Effector memory CD8-positive, alpha-beta T cell (primary cell): Measurements from ENCODE around the gene DNAJC7.

ENCODE experiments used
- ATAC-seq: fragments of 150-1000 bp; cut with Tn5 transposase; replicated peaks from 2 replicates; pipeline ENCODE4 v1.10.0; 2021; ENCODE audit warnings: mild to moderate bottlenecking, moderate library complexity
- DNase-seq, 3 experiments: peaks; one replicate each; pipeline ENCODE4 v3.0.0; 2021
- H3K27ac Mint-ChIP-seq, 2 donors: one replicate each; pipeline ENCODE4 v1.8.0; 2022; ENCODE audit warnings: mild to moderate bottlenecking in 2 of 2, mixed read lengths in 2 of 2, moderate library complexity in 2 of 2
- H3K27me3 Mint-ChIP-seq, 2 donors: one replicate each; pipeline ENCODE4 v1.8.0; 2022; ENCODE audit warnings: mixed read lengths in 2 of 2
- H3K36me3 Mint-ChIP-seq: one replicate; pipeline ENCODE4 v1.8.0; 2022; ENCODE audit warnings: mild to moderate bottlenecking, moderate library complexity, mixed read lengths; ENCODE audit not compliant: insufficient read depth
- H3K4me1 Mint-ChIP-seq, 2 donors: one replicate each; pipeline ENCODE4 v1.8.0; 2022; ENCODE audit warnings: low read depth in 2 of 2, mixed read lengths in 2 of 2
- H3K4me3 Mint-ChIP-seq, 2 donors: one replicate each; pipeline ENCODE4 v1.8.0; 2022; ENCODE audit warnings: mild to moderate bottlenecking in 2 of 2, mixed read lengths in 2 of 2, moderate library complexity in 2 of 2
- H3K9me3 Mint-ChIP-seq, 2 donors: one replicate each; pipeline ENCODE4 v1.8.0; 2022; ENCODE audit warnings: mixed read lengths in 2 of 2

Gene DNAJC7

DNA sequence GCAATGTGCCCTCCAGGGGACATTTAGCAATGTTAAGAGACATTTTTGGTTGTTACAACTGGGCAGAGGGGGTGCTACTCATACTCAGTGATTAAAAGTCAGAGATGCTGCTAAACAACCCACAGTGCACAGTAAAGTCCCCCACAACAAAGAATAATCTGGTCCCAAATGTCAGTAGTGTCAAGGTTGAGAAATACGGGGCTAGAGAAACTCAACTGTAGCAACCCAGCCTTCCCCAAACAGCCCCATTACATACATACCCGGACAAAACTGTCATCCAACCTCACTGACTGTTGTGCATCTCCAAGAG lies 20.4 kb downstream of the DNAJC7 start:
- ATAC-seq = no peak
- H3K27me3 Mint-ChIP-seq = no peaks in the 10 kb centered on the region

DNA sequence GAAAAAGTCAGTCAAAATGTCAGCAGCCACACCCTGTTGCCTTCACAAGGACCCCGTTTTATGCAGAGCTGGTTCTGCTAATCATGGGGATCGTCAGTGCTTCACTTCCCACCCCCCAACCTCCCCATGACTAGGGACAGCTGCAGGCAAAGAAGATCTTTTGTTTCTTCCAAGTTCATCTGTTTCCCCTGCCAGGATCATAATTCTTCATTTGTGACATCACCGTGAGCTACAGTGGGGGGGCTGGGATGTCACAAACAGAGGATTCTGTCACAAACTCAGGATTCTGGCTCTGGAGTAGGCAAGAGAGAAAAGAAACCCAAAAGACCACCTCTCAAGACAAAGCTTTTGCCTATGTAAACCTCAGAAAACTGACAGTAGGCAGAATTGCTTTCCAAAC lies 24.7 kb downstream of the DNAJC7 start:
- DNase-seq (no peak), ATAC-seq (no peak)
- Mint-ChIP-seq H3K36me3 (peaks cover 88% of the 10 kb centered on the region), H3K27ac (peak overlapping the region in 1 of 2 donors; percentile 12), H3K27me3 (no peaks in the 10 kb centered on the region), H3K4me3 (no peak overlapping the region), H3K9me3 (no peaks in the 10 kb centered on the region), H3K4me1 (peaks cover 0 to 10% of the 10 kb centered on the region in 2 donors)

More for the DNA sequence above, 20.4 kb downstream of the DNAJC7 start:
- Mint-ChIP-seq H3K4me1 (peaks cover 0 to 3% of the 10 kb centered on the region in 2 donors), H3K27ac (peak overlapping the region in 1 of 2 donors; percentile 60), H3K4me3 (no peak overlapping the region), H3K36me3 (peaks cover 90% of the 10 kb centered on the region), H3K9me3 (no peaks in the 10 kb centered on the region)
- no peak for DNase-seq

- Mint-ChIP-seq H3K9me3 (no peaks in the 10 kb centered on the region), H3K36me3 (peaks cover 89% of the 10 kb centered on the region), H3K4me3 (no peak overlapping the region), H3K4me1 (peaks cover 0 to 12% of the 10 kb centered on the region in 2 donors), H3K27me3 (no peaks in the 10 kb centered on the region), H3K27ac (no peak overlapping the region)
- DNase-seq (no peak), ATAC-seq (no peak)
These were observed 27.4 kb downstream of the DNAJC7 start for GRCh38 chr17:41989702-41990419.

DNA sequence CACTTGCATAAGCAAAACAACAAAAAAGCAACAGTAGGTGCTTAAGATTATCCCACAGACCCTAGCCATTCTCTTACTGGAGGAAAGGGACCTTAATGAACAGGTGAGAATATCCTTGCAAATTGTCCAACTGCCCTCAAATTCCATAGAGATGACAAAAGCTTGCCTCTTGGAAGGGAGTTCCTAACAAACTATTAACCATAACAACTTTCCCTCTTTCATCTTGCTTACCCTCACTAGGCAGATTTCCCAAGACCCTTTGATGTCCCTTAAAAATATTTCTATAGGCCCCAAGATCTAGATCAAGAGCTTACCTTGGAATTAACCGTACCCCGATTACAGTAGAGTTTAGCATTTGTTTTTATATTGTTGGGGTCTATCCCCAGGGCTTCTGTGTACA lies 28.8 kb downstream of the DNAJC7 start:
- H3K27ac Mint-ChIP-seq = no peak overlapping the region
- H3K36me3 Mint-ChIP-seq = peaks cover 89% of the 10 kb centered on the region
- DNase-seq (no peak), ATAC-seq (no peak)
- H3K4me3 Mint-ChIP-seq = no peak overlapping the region
- H3K27me3 Mint-ChIP-seq = no peaks in the 10 kb centered on the region
- no peaks in the 10 kb centered on the region for H3K9me3 Mint-ChIP-seq
- peaks cover 0 to 15% of the 10 kb centered on the region in 2 donors for H3K4me1 Mint-ChIP-seq

- Mint-ChIP-seq H3K27ac (no peak overlapping the region), H3K9me3 (no peaks in the 10 kb centered on the region), H3K27me3 (no peaks in the 10 kb centered on the region), H3K4me3 (no peak overlapping the region), H3K4me1 (peaks cover 0 to 15% of the 10 kb centered on the region in 2 donors), H3K36me3 (peaks cover 89% of the 10 kb centered on the region)
- ATAC-seq (no peak), DNase-seq (no peak)
These were observed 29.6 kb downstream of the DNAJC7 start for GRCh38 chr17:41987642-41988041.

DNA sequence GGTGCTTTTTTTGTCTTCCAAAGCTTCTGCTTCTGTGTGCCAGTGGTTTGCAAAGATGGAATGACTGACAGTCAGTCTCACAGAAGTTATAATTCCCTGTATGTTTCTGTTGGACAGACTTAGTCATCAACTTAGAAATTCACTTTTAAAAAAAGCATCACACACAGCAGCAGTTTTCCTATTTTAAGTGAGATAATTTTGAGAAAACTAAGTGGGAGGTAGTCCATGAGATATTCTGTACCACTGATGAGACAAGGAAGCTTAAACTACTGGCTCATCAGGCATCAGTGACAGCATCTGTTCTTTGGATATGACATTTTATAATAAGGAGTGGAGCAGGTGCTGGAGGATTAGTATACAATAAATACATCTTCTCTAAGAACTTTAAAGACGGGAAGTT lies 30.6 kb downstream of the DNAJC7 start:
- peaks cover 0 to 15% of the 10 kb centered on the region in 2 donors for H3K4me1 Mint-ChIP-seq
- H3K9me3 Mint-ChIP-seq = no peaks in the 10 kb centered on the region
- H3K27ac Mint-ChIP-seq = peak overlapping the region in 1 of 2 donors; percentile 38
- H3K4me3 Mint-ChIP-seq = no peak overlapping the region
- ATAC-seq (no peak), DNase-seq (no peak)
- peaks cover 89% of the 10 kb centered on the region for H3K36me3 Mint-ChIP-seq
- no peaks in the 10 kb centered on the region for H3K27me3 Mint-ChIP-seq

- Mint-ChIP-seq H3K9me3 (no peaks in the 10 kb centered on the region), H3K4me1 (peaks cover 0 to 10% of the 10 kb centered on the region in 2 donors), H3K4me3 (no peak overlapping the region), H3K27ac (peak overlapping the region in 1 of 2 donors; percentile 38), H3K27me3 (no peaks in the 10 kb centered on the region), H3K36me3 (peaks cover 89% of the 10 kb centered on the region)
- ATAC-seq (no peak), DNase-seq (no peak)
These were observed 31.3 kb downstream of the DNAJC7 start for GRCh38 chr17:41985919-41986318.

DNA sequence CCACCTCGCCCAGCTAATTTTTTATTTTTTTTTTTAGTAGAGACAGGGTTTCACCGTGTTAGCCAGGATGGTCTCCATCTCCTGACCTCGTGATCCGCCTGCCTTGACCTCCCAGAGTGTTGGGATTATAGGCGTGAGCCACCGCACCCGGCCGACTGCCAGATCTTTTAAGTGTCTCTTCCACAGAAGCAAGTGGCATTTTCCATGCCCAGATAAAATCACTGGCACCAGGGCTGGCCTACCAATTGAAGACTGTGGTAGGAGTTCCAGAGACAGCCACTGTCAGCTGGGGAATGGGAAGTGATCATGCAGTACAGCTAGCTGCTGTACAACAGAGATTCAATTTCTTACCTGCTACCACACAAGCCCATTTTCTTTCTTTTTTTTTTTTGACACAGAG lies 32.8 kb downstream of the DNAJC7 start:
- Mint-ChIP-seq H3K4me1 (peaks cover 0 to 9% of the 10 kb centered on the region in 2 donors), H3K36me3 (peaks cover 91% of the 10 kb centered on the region), H3K9me3 (no peaks in the 10 kb centered on the region), H3K4me3 (no peak overlapping the region), H3K27ac (no peak overlapping the region), H3K27me3 (no peaks in the 10 kb centered on the region)
- ATAC-seq (no peak), DNase-seq (no peak)

DNA sequence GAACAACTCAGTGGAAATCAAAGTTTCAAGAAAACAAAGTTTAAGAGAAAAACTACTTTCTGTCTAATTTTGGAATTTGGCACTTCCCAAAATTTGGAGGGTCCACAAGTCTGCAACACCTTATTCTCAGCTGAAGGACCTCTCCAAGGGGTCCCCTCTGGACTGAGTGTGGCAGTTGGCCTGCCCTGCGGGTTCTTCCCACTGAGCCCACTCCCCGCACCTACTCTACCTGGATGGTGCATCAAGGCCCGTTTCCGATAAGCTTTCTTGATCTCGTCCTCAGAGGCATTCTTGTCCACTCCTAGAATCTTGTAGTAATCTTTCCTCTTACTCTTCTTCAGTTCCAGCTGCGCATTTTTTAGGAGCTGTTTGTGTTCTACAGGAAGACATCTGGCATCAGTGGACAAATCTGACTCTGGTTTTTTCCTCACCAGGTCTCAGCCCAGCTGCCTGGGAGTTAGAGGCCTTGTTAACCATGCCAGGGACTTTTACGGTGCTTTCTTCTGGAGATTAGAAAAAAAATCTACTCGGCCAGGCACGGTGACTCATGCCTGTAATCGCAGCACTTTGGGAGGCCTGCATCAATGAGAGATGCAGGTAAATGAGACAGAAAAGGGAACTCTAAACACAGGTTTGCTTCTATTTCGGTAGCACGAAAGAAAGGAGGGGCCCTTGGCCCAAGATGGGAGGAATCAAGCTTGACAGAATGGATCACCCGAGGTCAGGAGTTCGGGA lies 35.0 kb downstream of the DNAJC7 start:
- Mint-ChIP-seq H3K4me3 (no peak overlapping the region), H3K27me3 (no peaks in the 10 kb centered on the region), H3K36me3 (peaks cover 98% of the 10 kb centered on the region), H3K4me1 (peaks cover 0 to 3% of the 10 kb centered on the region in 2 donors), H3K27ac (peak overlapping the region in 1 of 2 donors; percentile 32), H3K9me3 (no peaks in the 10 kb centered on the region)
- no peak for ATAC-seq
- DNase-seq = no peak

DNA sequence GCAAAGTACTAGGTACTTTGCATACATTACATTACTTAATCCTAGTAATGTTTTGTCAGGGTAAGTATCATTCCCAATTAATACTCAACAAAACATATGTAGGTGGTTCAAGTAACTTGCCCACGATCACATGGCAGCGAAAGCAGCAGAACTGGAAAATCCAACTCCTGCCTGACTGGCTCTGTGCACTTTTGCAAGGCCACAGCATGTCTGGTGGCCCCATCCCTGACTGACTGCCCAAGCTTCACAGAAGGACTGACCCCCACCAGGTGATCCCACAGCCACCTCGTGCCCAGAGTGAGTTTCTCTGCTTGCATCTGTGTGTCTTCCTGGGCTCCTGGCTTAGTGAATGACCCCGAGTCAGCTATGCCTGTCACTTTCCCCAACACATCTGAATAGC lies 39.2 kb downstream of the DNAJC7 start:
- DNase-seq (no peak), ATAC-seq (no peak)
- Mint-ChIP-seq H3K4me1 (no peaks in the 10 kb centered on the region), H3K27ac (no peak overlapping the region), H3K36me3 (peaks cover 90% of the 10 kb centered on the region), H3K4me3 (no peak overlapping the region), H3K9me3 (no peaks in the 10 kb centered on the region), H3K27me3 (no peaks in the 10 kb centered on the region)

DNA sequence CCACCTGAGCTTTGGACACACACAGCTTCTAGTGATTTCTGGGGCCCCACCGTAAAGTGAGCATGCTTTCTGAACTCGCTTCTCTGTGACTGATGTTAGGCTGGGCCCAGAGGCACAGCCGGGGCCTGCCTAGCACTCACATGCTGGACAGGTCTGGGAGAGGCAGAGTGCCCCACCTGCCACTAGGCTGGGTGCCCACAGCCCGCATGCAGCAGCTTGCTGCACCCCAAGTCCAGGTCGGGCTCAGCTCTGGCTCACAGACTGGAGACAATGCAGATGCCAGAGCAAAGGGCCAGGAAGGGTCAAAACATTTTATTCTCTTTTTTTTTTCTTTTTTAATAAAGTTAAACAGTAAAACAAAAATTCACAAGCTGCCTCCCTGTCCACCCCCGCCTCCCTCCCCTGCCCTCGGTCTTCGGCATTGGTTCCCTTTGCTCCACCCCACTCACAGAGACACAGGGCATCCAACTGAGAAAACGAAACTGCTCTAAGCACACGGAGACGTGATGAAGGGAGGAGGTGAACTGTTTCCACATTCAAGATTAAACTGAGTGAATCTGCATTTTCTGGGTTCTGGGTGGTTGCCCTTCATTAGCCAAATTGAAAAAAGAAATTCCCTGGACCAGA lies 41.0 kb downstream of the DNAJC7 start:
- peaks cover 0 to 6% of the 10 kb centered on the region in 2 donors for H3K4me1 Mint-ChIP-seq
- DNase-seq (no peak), ATAC-seq (no peak)
- H3K27me3 Mint-ChIP-seq = no peaks in the 10 kb centered on the region
- no peak overlapping the region for H3K4me3 Mint-ChIP-seq
- H3K9me3 Mint-ChIP-seq = no peaks in the 10 kb centered on the region
- H3K27ac Mint-ChIP-seq = no peak overlapping the region
- peaks cover 84% of the 10 kb centered on the region for H3K36me3 Mint-ChIP-seq

- H3K4me1 Mint-ChIP-seq = peaks cover 4 to 11% of the 10 kb centered on the region in 2 donors
- peaks cover 81% of the 10 kb centered on the region for H3K36me3 Mint-ChIP-seq
These were observed 41.8 kb downstream of the DNAJC7 start for GRCh38 chr17:41975099-41976083.

DNA sequence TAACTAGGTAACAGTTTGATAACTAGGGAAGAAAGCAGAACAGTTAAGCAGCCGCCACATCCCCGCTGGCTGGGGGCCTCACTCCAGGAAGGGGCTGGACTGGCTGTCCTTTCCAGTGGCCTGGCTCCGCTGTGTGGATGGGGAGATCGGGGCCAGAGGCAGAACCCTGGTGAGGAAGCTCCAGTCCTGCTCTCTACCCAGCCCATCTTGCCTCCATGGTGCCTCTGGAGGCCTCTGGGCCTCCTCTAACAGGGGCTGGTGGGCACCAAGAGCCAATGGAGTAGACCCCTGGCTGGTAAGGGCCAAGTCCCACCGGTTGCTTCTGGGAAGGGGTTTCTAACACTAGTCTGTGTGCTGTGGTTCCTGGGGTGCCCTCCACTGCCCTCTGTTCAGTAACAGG lies 42.6 kb downstream of the DNAJC7 start:
- peaks cover 4 to 11% of the 10 kb centered on the region in 2 donors for H3K4me1 Mint-ChIP-seq
- H3K4me3 Mint-ChIP-seq = no peak overlapping the region
- peak overlapping the region in 1 of 2 donors; percentile 26 for H3K27ac Mint-ChIP-seq

More at GRCh38 chr17:41975099-41976083, 41.8 kb downstream of the DNAJC7 start:
- no peak for ATAC-seq
- no peak for DNase-seq
- Mint-ChIP-seq H3K27ac (peak overlapping the region in 1 of 2 donors; percentile 16), H3K9me3 (no peaks in the 10 kb centered on the region), H3K27me3 (no peaks in the 10 kb centered on the region), H3K4me3 (no peak overlapping the region)

More for the DNA sequence above, 42.6 kb downstream of the DNAJC7 start:
- Mint-ChIP-seq H3K9me3 (no peaks in the 10 kb centered on the region), H3K36me3 (peaks cover 79% of the 10 kb centered on the region), H3K27me3 (no peaks in the 10 kb centered on the region)
- ATAC-seq (no peak), DNase-seq (no peak)
